Neuronal stem cell (in vitro differentiated cells): ENCODE measurements around the gene TCL1B.

ENCODE experiments used
- DNase-seq: peaks from one replicate; pipeline ENCODE4 v3.0.0-alpha.2; 2013; ENCODE audit warnings: low spot score
- H2AFZ ChIP-seq: one replicate; pipeline ENCODE4 v1.6.1; 2013; ENCODE audit warnings: mild to moderate bottlenecking, low read length, inconsistent platforms
- H2AK5ac ChIP-seq: 2 replicates; pipeline ENCODE4 v1.6.1; 2013; ENCODE audit warnings: low read depth, mild to moderate bottlenecking, inconsistent platforms, low read length, moderate library complexity, mixed read lengths
- H2BK120ac ChIP-seq: 2 replicates; pipeline ENCODE4 v1.6.1; 2013; ENCODE audit warnings: low read depth, mild to moderate bottlenecking, inconsistent platforms, low read length, moderate library complexity, mixed read lengths
- H2BK12ac ChIP-seq: one replicate; pipeline ENCODE4 v1.6.1; 2013; ENCODE audit warnings: low read length, inconsistent platforms
- H2BK15ac ChIP-seq: 2 replicates; pipeline ENCODE4 v1.6.1; 2013; ENCODE audit warnings: mild to moderate bottlenecking, low read length, inconsistent platforms, mixed read lengths
- H2BK5ac ChIP-seq: one replicate; pipeline ENCODE4 v1.6.1; 2013; ENCODE audit warnings: inconsistent platforms, mild to moderate bottlenecking, low read length, moderate library complexity
- H3K14ac ChIP-seq: one replicate; pipeline ENCODE4 v1.6.1; 2013; ENCODE audit warnings: low read length, inconsistent platforms
- H3K18ac ChIP-seq: 2 replicates; pipeline ENCODE4 v1.6.1; 2013; ENCODE audit warnings: low read length, inconsistent platforms
- H3K23ac ChIP-seq: 2 replicates; pipeline ENCODE4 v1.6.1; 2013; ENCODE audit warnings: low read depth, mild to moderate bottlenecking, mixed read lengths, low read length, inconsistent platforms; ENCODE audit not compliant: poor library complexity
- H3K27ac ChIP-seq: replicated peaks from 3 replicates; pipeline ENCODE4 v1.5.1; 2013; ENCODE audit warnings: low read length, inconsistent platforms
- H3K27me3 ChIP-seq, 3 experiments: 2 replicates each; pipeline ENCODE4 v1.6.1; 2013; ENCODE audit warnings: low read length in 3 of 3, mild to moderate bottlenecking in 2 of 3, inconsistent platforms in 1 of 3, low read depth in 1 of 3, mixed read lengths in 1 of 3, moderate library complexity in 1 of 3; ENCODE audit not compliant: control insufficient read depth in 3 of 3, insufficient read depth in 3 of 3
- H3K36me3 ChIP-seq, 2 donors: replicated peaks in 1 of 2; 2 replicates each; pipeline ENCODE4 v1.6.1; 2013; ENCODE audit warnings: low read length in 2 of 2; ENCODE audit not compliant: control insufficient read depth in 2 of 2, insufficient read depth in 2 of 2
- H3K4ac ChIP-seq: 2 replicates; pipeline ENCODE4 v1.6.1; 2013; ENCODE audit warnings: inconsistent platforms, mild to moderate bottlenecking, low read length, moderate library complexity
- H3K4me1 ChIP-seq, 2 donors: 1 replicate in 1 of 2; 2 replicates in 1 of 2; pipeline ENCODE4 v1.6.1; 2013; ENCODE audit warnings: low read length in 2 of 2, low read depth in 1 of 2; ENCODE audit not compliant: control insufficient read depth in 2 of 2, insufficient read depth in 1 of 2
- H3K4me2 ChIP-seq: one replicate; pipeline ENCODE4 v1.6.1; 2013; ENCODE audit warnings: mild to moderate bottlenecking, low read length, inconsistent platforms; ENCODE audit not compliant: insufficient read depth, poor library complexity, severe bottlenecking
- H3K4me3 ChIP-seq, 2 donors: 2 replicates each; pipeline ENCODE4 v1.5.1; 2013; ENCODE audit warnings: low read length in 2 of 2, mild to moderate bottlenecking in 2 of 2, inconsistent platforms in 1 of 2, moderate library complexity in 1 of 2
- H3K79me1 ChIP-seq: one replicate; pipeline ENCODE4 v1.6.1; 2013; ENCODE audit warnings: low read depth, mild to moderate bottlenecking, inconsistent platforms, low read length, moderate library complexity
- H3K9ac ChIP-seq: one replicate; pipeline ENCODE4 v1.6.1; 2013; ENCODE audit warnings: mild to moderate bottlenecking, low read depth, low read length, inconsistent platforms; ENCODE audit not compliant: poor library complexity
- H3K9me3 ChIP-seq, 2 donors: replicated peaks in 1 of 2; 2 replicates each; pipeline versions ENCODE3 to v1.6.1; 2013; ENCODE audit warnings: low read length in 2 of 2, mild to moderate bottlenecking in 2 of 2, inconsistent platforms in 1 of 2, low read depth in 1 of 2, mixed read lengths in 1 of 2, moderate library complexity in 1 of 2; ENCODE audit not compliant: control insufficient read depth in 2 of 2, insufficient read depth in 1 of 2
- H4K8ac ChIP-seq: one replicate; pipeline ENCODE4 v1.6.1; 2013; ENCODE audit warnings: low read depth, mild to moderate bottlenecking, inconsistent platforms, low read length, moderate library complexity
- H4K91ac ChIP-seq: one replicate; pipeline ENCODE4 v1.6.1; 2013; ENCODE audit warnings: low read length, low read depth, mild to moderate bottlenecking, inconsistent platforms; ENCODE audit not compliant: poor library complexity
- WGBS, 2 donors: extraction: QIAGEN DNeasy Blood & Tissue Kit; methylation state at CpG; one replicate each; pipeline ENCODE4 v1.1.7; 2013; ENCODE audit warnings: missing lambda C conversion rate in 2 of 2, mixed read lengths in 1 of 2; ENCODE audit not compliant: insufficient read length in 2 of 2, insufficient replicate concordance in 1 of 2; ENCODE audit errors: extremely low coverage in 2 of 2; 5-methylcytosine and 5-hydroxymethylcytosine counted together

Gene TCL1B

DNA sequence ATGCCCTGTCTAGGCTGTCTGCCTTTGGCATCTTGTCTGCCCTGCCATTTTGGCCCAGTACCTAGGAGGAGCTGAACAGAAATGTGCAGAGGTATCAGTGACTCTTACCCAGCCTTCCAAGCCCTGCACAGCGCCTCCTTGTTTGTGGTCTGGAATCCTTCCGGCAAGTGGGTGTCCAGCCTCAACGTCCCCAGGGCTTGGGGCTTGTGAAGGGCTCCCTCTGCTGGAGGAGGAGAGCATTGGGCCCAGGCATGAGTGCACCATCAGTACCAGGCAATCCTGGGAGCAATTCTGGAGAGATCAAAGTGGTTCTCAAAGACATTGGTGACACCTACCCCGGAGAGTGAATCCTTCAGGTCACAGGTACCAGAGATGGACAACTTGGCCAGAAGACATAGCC lies 2.4 kb upstream of the TCL1B start:
- H3K27me3 ChIP-seq = no peaks in the 10 kb centered on the region
- no peak overlapping the region for H4K8ac ChIP-seq
- no peak overlapping the region for H2AK5ac ChIP-seq
- H4K91ac ChIP-seq = no peak overlapping the region
- no peaks in the 10 kb centered on the region for H3K9me3 ChIP-seq
- H3K23ac ChIP-seq = no peak overlapping the region
- no peak overlapping the region for H3K4ac ChIP-seq
- no peak overlapping the region for H3K4me2 ChIP-seq
- no CpG with 5 or more reads among the region's 4 CpGs for WGBS, 2 donors
- H3K4me3 ChIP-seq = peak overlapping the region in 1 of 2 donors; percentile 23
- no peak overlapping the region for H3K9ac ChIP-seq
- H3K4me1 ChIP-seq = peaks cover 0 to 5% of the 10 kb centered on the region in 2 donors
- H2BK12ac ChIP-seq = no peak overlapping the region
- H3K36me3 ChIP-seq = no peaks in the 10 kb centered on the region
- DNase-seq = no peak
- no peak overlapping the region for H2BK15ac ChIP-seq
- no peak overlapping the region for H3K27ac ChIP-seq
- no peak overlapping the region for H2BK5ac ChIP-seq
- no peaks in the 10 kb centered on the region for H3K79me1 ChIP-seq
- H2BK120ac ChIP-seq = no peak overlapping the region
- H2AFZ ChIP-seq = no peak overlapping the region
- no peak overlapping the region for H3K18ac ChIP-seq
- no peak overlapping the region for H3K14ac ChIP-seq

DNA sequence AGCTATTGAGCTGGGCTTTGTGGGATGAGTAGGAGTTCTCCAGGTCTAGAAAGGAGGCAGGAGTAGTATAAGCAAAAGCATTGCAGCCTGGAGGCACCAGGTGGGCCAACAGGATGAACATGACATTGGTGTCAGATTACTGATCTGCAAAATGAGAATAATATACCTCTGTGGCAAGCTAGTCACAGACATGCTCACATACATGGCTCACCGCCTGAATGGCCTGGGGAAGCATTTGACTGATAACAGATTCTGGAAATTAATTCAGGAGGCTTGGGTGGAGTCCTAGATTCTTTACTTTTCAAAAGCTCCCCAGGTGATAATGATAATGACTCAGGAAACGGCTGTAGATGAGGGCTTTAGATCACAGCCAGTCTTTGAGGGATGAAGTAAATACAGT lies 709 bp downstream of the TCL1B start:
- Histone ChIP-seq H3K27ac (peak overlapping the region; percentile 32), H3K4me3 (no peak overlapping the region), H3K79me1 (peaks cover 2% of the 10 kb centered on the region), H3K9ac (no peak overlapping the region), H2BK12ac (no peak overlapping the region), H3K23ac (no peak overlapping the region), H4K91ac (no peak overlapping the region), H2AFZ (no peak overlapping the region), H3K27me3 (no peaks in the 10 kb centered on the region), H3K4me2 (no peak overlapping the region), H4K8ac (peak overlapping the region; percentile 72), H2AK5ac (peak overlapping the region; percentile 97), H3K9me3 (no peaks in the 10 kb centered on the region), H3K14ac (no peak overlapping the region), H3K4me1 (no peaks in the 10 kb centered on the region), H2BK120ac (peak overlapping the region; percentile 85), H3K4ac (no peak overlapping the region), H2BK15ac (peak overlapping the region; percentile 46), H3K18ac (no peak overlapping the region), H3K36me3 (no peaks in the 10 kb centered on the region), H2BK5ac (no peak overlapping the region)
- no peak for DNase-seq
- WGBS, 2 donors = no CpG with 5 or more reads among the region's 2 CpGs

DNA sequence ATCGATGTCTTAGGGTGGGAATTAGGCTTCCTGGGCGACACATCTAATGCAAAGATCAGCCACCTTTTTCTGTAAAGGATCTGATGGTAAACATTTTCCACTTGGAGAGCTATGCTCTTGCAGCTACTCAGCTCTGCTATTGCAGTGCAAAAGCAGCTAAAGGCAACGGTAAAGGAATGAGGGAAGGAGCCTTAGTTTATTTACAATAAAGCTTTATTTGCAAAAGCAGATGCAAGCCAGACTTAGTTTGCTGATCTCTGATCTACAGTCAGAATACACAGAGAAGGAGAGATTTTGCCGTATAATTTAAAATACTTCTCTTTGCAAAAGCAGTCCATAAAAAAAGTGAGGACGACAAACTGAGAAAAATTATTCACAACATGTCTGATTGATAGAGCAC lies 3.2 kb downstream of the TCL1B start:
- Histone ChIP-seq H2BK5ac (no peak overlapping the region), H2BK120ac (no peak overlapping the region)
- WGBS, 2 donors = no CpG with 5 or more reads among the region's 5 CpGs

DNA sequence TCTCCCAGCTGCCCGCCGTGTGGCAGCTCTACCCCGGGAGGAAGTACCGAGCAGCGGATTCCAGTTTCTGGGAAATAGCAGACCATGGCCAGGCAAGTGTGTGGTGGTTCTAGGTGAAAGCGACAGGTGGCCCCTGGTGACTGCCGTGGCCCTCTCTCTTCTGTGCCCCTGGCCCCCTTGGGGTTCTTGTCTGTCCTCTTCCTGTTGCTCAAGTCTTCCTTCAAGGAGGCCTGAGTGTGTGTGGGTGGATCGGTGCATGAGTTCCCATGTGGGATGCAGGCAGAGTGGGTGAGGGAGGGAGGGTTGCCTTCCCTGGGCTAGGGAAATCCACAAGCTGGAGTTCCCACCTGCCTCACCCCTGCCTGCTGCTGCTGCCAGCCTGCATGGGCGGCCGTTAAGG lies 4.6 kb downstream of the TCL1B start:
- no peak overlapping the region for H2BK12ac ChIP-seq
- H3K4me2 ChIP-seq = no peak overlapping the region
- peaks cover 0 to 3% of the 10 kb centered on the region in 2 donors for H3K4me1 ChIP-seq
- H4K8ac ChIP-seq = no peak overlapping the region
- peaks cover 0 to 4% (median 0%) of the 10 kb centered on the region in 3 experiments for H3K27me3 ChIP-seq
- peak overlapping the region; percentile 71 for H3K18ac ChIP-seq
- no peaks in the 10 kb centered on the region for H3K9me3 ChIP-seq
- H3K4me3 ChIP-seq = no peak overlapping the region
- H3K79me1 ChIP-seq = peaks cover 2% of the 10 kb centered on the region
- peak overlapping the region; percentile 71 for H2BK15ac ChIP-seq
- peak overlapping the region; percentile 86 for H2AK5ac ChIP-seq
- H3K4ac ChIP-seq = peak overlapping the region; percentile 10
- peak overlapping the region; percentile 66 for H3K14ac ChIP-seq
- H3K23ac ChIP-seq = no peak overlapping the region
- no peak overlapping the region for H3K9ac ChIP-seq
- no peaks in the 10 kb centered on the region for H3K36me3 ChIP-seq
- H2BK120ac ChIP-seq = no peak overlapping the region
- no peak overlapping the region for H2AFZ ChIP-seq
- WGBS, 2 donors = no CpG with 5 or more reads among the region's 10 CpGs
- no peak overlapping the region for H4K91ac ChIP-seq
- H3K27ac ChIP-seq = no peak overlapping the region
- H2BK5ac ChIP-seq = peak overlapping the region; percentile 49
- DNase-seq = no peak

More for the DNA sequence above, 3.2 kb downstream of the TCL1B start:
- Histone ChIP-seq H3K9ac (no peak overlapping the region), H3K79me1 (peaks cover 2% of the 10 kb centered on the region), H3K4me3 (no peak overlapping the region), H3K27me3 (peaks cover 0 to 4% (median 0%) of the 10 kb centered on the region in 3 experiments), H4K8ac (no peak overlapping the region), H3K14ac (no peak overlapping the region), H2AFZ (no peak overlapping the region), H3K4me1 (peaks cover 0 to 3% of the 10 kb centered on the region in 2 donors), H4K91ac (no peak overlapping the region), H3K27ac (no peak overlapping the region), H3K36me3 (no peaks in the 10 kb centered on the region), H3K4ac (no peak overlapping the region), H2BK12ac (no peak overlapping the region), H3K9me3 (no peaks in the 10 kb centered on the region), H3K23ac (no peak overlapping the region), H2BK15ac (no peak overlapping the region), H3K18ac (no peak overlapping the region), H3K4me2 (no peak overlapping the region), H2AK5ac (no peak overlapping the region)
- DNase-seq = no peak
